ENCODE measurements around the gene FBXL17. TPM values are rescaled to one million over a fixed set of nuclear protein-coding genes. Genes with fewer than 3 reads are reported as not detected.

The FBXL17 gene
- total and polyA plus RNA-seq, 2 of the 13 experiments (the other 11 are each of a cell fraction or from before 2014, with no cell fraction given): 3.0 to 7.9 TPM

DNA sequence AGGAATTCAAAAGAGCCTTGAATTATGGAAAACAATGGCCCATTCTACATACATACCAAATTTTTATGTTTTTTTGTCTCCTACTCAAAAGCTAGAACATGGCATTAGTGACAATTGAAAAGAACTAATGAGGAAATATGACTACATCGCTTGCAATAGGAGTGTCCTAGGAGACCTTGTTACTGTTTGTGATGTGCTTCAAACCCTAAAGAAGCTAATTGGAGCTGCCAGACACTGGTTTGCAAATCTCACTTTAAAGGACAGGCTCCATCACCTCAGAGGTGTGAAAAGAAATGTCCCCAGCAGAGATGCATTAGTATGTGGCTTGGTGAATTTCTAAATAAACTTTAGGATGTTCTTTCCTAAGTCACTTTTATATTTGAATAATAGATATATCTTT lies 356.9 kb downstream of the FBXL17 start:
- no peaks in the 10 kb centered on the region for H3K4me1 ChIP-seq (ENCODE audit: insufficient read depth, low read length)
- intact Hi-C loops (cut with micrococcal nuclease; ENCODE audit: unreplicated experiment) (no loop called here), in situ Hi-C loops (cut with HindIII; ENCODE audit: extremely low pct_ligation_motif_present, low pct_unique_long_range_greater_than_20kb) (no loop called here)
- H3K27ac ChIP-seq (ENCODE audit: extremely low read length, insufficient read depth, low read length): no peak overlapping the region
- no peak overlapping the region for H3K9ac ChIP-seq (ENCODE audit: insufficient read depth, low read depth, low read length)
- no peak overlapping the region for H2AFZ ChIP-seq (ENCODE audit: low read length)
- H3K79me2 ChIP-seq (ENCODE audit: insufficient read depth, low read length): no peaks in the 10 kb centered on the region
- no TSS peak for BruUV-seq (replicated peaks)
- H3K36me3 ChIP-seq (replicated peaks in 1 of 2; ENCODE audit: control insufficient read depth in 1 of 2, insufficient read depth in 2 of 2, low read length in 2 of 2): no peaks in the 10 kb centered on the region
- no peaks in the 10 kb centered on the region for H4K20me1 ChIP-seq (ENCODE audit: insufficient read depth, low read length)
- H3K4me3 ChIP-seq (replicated peaks in 1 of 3; ENCODE audit: insufficient read depth in 1 of 3, low read depth in 2 of 3, low read length in 3 of 3): no peak overlapping the region
- DNase-seq (ENCODE audit: low spot score): no peak
- ChIA-PET POLR2A (no interaction called here), CTCF (ENCODE audit: low intra/inter-chr PET ratio, low total read pairs) (no interaction called here)
- ATAC-seq: no peak
- TF ChIP-seq ZNF460 (CRISPR knock-in tag; IDR thresholded peaks at IDR 0.05; ENCODE audit: borderline replicate concordance): no peak
- no peak for TF ChIP-seq REXO4 (CRISPR knock-in tag; IDR thresholded peaks at IDR 0.05; ENCODE audit: borderline replicate concordance)
- no peak for TF ChIP-seq MAZ (IDR thresholded peaks at IDR 0.05; ENCODE audit: borderline replicate concordance, low read depth, low read length)
- no peak for TF ChIP-seq MAZ (CRISPR knock-in tag; IDR thresholded peaks at IDR 0.05; ENCODE audit: low read depth)
- TF ChIP-seq, protein P1, sequence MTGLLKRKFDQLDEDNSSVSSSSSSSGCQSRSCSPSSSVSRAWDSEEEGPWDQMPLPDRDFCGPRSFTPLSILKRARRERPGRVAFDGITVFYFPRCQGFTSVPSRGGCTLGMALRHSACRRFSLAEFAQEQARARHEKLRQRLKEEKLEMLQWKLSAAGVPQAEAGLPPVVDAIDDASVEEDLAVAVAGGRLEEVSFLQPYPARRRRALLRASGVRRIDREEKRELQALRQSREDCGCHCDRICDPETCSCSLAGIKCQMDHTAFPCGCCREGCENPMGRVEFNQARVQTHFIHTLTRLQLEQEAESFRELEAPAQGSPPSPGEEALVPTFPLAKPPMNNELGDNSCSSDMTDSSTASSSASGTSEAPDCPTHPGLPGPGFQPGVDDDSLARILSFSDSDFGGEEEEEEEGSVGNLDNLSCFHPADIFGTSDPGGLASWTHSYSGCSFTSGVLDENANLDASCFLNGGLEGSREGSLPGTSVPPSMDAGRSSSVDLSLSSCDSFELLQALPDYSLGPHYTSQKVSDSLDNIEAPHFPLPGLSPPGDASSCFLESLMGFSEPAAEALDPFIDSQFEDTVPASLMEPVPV (CRISPR knock-in tag; IDR thresholded peaks at IDR 0.05): no peak
- no peak overlapping the region for H3K4me2 ChIP-seq (ENCODE audit: low read depth, low read length)
- H3K9me3 ChIP-seq (ENCODE audit: low read length): no peaks in the 10 kb centered on the region
- 58% methylated on average over 1 of the region's 1 CpG for WGBS (ENCODE audit: low lambda C conversion rate)
- H3K27me3 ChIP-seq (ENCODE audit: control insufficient read depth in 1 of 2, insufficient read depth in 2 of 2, low read length in 2 of 2): no peaks in the 10 kb centered on the region
- FAIRE-seq: no peak

DNA sequence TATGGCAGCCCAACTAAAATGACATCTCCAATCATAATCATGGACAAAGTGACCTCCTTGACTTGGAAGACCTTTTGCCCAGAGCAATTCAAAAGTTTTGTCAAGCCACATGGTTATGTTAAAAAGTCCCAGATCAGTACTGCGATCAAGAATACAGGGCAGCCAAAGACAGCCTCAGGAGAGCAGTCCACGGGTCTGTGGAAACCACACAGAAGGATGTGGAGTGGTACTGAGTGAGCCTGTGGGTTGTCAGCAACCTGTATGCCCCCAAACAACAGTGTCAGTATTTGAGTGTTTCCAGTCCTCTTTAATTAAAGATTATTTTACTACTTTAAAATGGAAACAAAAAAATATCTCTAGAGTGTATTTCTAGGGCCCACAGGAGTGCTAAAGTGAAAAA lies 365.8 kb downstream of the FBXL17 start:
- DNase-seq (ENCODE audit: low spot score): no peak
- ChIA-PET CTCF (ENCODE audit: low intra/inter-chr PET ratio, low total read pairs) (no interaction called here), POLR2A (no interaction called here)
- Histone ChIP-seq H3K4me1 (ENCODE audit: insufficient read depth, low read length) (no peaks in the 10 kb centered on the region), H3K36me3 (replicated peaks in 1 of 2; ENCODE audit: control insufficient read depth in 1 of 2, insufficient read depth in 2 of 2, low read length in 2 of 2) (no peaks in the 10 kb centered on the region), H3K4me2 (ENCODE audit: low read depth, low read length) (no peak overlapping the region), H3K27ac (ENCODE audit: extremely low read length, insufficient read depth, low read length) (no peak overlapping the region), H3K9ac (ENCODE audit: insufficient read depth, low read depth, low read length) (no peak overlapping the region), H3K9me3 (ENCODE audit: low read length) (no peaks in the 10 kb centered on the region), H3K4me3 (replicated peaks in 1 of 3; ENCODE audit: insufficient read depth in 1 of 3, low read depth in 2 of 3, low read length in 3 of 3) (no peak overlapping the region), H3K27me3 (ENCODE audit: control insufficient read depth in 1 of 2, insufficient read depth in 2 of 2, low read length in 2 of 2) (no peaks in the 10 kb centered on the region), H2AFZ (ENCODE audit: low read length) (no peak overlapping the region), H3K79me2 (ENCODE audit: insufficient read depth, low read length) (no peaks in the 10 kb centered on the region), H4K20me1 (ENCODE audit: insufficient read depth, low read length) (no peaks in the 10 kb centered on the region)
- ATAC-seq: no peak
- FAIRE-seq: no peak
- intact Hi-C loops (cut with micrococcal nuclease; ENCODE audit: unreplicated experiment) (no loop called here), in situ Hi-C loops (cut with HindIII; ENCODE audit: extremely low pct_ligation_motif_present, low pct_unique_long_range_greater_than_20kb) (no loop called here)
- 91% methylated on average over 2 of the region's 2 CpGs for WGBS (ENCODE audit: low lambda C conversion rate)
- no TSS peak for BruUV-seq (replicated peaks)
- TF ChIP-seq ZNF317 (CRISPR knock-in tag; IDR thresholded peaks at IDR 0.05) (no peak), ATF7-NPFF (CRISPR knock-in tag; IDR thresholded peaks at IDR 0.05; ENCODE audit: low read depth) (no peak)
